T follicular helper cell (primary cell): ENCODE data around the gene BRD3.

Experiments
- DNase-seq: peaks from one replicate; pipeline ENCODE4 v3.0.0-alpha.2; 2020; ENCODE audit warnings: low read depth

BRD3 gene

GRCh38 chr9:134039386-134040175, 28.2 kb downstream of the BRD3 start:
- no peak for DNase-seq

GRCh38 chr9:134037641-134038040, 30.2 kb downstream of the BRD3 start:
- no peak for DNase-seq

GRCh38 chr9:134036130-134036529, 31.7 kb downstream of the BRD3 start:
- DNase-seq = no peak

- DNase-seq = no peak
Measured at GRCh38 chr9:134035041-134036039, 32.5 kb downstream of the BRD3 start.

- DNase-seq = no peak
Measured at GRCh38 chr9:134034215-134035040, 33.4 kb downstream of the BRD3 start.

- DNase-seq = no peak
Measured at GRCh38 chr9:134033516-134034214, 34.2 kb downstream of the BRD3 start.

- DNase-seq = no peak
Measured at GRCh38 chr9:134032456-134033222, 35.2 kb downstream of the BRD3 start.

- DNase-seq = no peak
Measured at GRCh38 chr9:134031783-134032182, 36.0 kb downstream of the BRD3 start.

- DNase-seq = no peak
Measured at GRCh38 chr9:134030821-134031470, 36.9 kb downstream of the BRD3 start.

- no peak for DNase-seq
Measured at GRCh38 chr9:134029248-134030226, 38.3 kb downstream of the BRD3 start.

GRCh38 chr9:134028575-134029247, 39.1 kb downstream of the BRD3 start:
- no peak for DNase-seq

GRCh38 chr9:134028076-134028475, 39.8 kb downstream of the BRD3 start:
- DNase-seq = no peak

GRCh38 chr9:134027561-134027960, 40.3 kb downstream of the BRD3 start:
- DNase-seq = no peak

- DNase-seq = no peak
Measured at GRCh38 chr9:134026981-134027380, 40.8 kb downstream of the BRD3 start.

GRCh38 chr9:134026581-134026980, 41.2 kb downstream of the BRD3 start:
- DNase-seq = no peak

GRCh38 chr9:134025606-134026541, 42.0 kb downstream of the BRD3 start:
- peak; percentile 19 for DNase-seq
